ENCODE data around the gene SHANK3.
"Not testable (repeated sequence)": the region's sequence is repeated elsewhere in the genome, so short reads cannot be mapped to it uniquely, and the experiment has no call there.

The SHANK3 gene

DNA sequence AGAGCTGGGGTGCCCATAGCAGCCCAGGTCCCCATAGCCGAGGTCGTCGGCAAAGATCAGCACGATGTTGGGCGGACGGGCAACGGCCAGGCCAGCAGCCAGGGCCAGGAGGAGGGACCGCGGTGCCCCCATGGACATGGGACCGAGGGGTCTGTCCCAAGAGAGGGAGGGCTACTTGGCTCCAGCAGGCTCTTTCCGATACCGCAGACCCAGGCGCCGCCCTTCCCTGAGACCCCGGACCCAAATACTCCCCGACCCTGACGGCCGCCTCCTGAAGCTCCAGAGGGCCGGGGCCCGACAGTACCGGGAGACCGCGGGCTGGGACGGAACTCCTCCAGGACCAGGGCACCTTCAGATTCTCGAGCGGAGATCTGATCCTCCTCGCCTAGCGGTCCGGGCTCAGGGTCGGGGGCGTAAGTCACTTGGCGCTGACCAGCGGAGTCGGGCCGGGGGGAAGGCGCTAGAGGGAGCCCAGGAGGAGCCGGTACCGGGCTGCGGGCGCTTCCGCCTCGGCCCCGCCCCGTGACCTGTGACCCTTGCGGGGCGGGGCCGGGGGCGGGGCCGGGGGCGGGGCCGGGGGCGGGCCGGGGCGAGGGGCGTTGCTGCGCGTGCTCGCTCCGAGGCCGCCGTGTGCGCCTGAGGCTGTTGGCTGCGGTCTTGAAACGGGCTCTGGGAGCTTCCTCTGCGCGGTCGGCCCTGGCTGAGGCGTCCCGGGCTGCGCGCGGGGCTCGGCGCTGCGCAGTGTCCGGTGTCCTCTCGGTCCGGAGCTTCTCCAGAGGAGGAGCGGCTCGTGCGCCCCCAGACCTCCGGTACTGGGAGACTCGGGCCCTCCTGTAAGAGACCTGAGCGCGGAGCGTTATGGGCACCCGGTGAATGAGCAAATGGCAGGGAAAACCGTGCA, 44.7 kb upstream of the SHANK3 start, which contains the start of gene ARSA:
Gene ARSA (minus strand): TSS at position 511 of the 901 bp plus-strand sequence. CDS start 373 bp downstream, at position 138.
- TF ChIP-seq, protein P1, sequence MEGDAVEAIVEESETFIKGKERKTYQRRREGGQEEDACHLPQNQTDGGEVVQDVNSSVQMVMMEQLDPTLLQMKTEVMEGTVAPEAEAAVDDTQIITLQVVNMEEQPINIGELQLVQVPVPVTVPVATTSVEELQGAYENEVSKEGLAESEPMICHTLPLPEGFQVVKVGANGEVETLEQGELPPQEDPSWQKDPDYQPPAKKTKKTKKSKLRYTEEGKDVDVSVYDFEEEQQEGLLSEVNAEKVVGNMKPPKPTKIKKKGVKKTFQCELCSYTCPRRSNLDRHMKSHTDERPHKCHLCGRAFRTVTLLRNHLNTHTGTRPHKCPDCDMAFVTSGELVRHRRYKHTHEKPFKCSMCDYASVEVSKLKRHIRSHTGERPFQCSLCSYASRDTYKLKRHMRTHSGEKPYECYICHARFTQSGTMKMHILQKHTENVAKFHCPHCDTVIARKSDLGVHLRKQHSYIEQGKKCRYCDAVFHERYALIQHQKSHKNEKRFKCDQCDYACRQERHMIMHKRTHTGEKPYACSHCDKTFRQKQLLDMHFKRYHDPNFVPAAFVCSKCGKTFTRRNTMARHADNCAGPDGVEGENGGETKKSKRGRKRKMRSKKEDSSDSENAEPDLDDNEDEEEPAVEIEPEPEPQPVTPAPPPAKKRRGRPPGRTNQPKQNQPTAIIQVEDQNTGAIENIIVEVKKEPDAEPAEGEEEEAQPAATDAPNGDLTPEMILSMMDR (conservative IDR thresholded peaks at IDR 0.05) = peak; percentile 46
- H3K27ac ChIP-seq = peak within 1 kb of the TSS; percentile 63

DNA sequence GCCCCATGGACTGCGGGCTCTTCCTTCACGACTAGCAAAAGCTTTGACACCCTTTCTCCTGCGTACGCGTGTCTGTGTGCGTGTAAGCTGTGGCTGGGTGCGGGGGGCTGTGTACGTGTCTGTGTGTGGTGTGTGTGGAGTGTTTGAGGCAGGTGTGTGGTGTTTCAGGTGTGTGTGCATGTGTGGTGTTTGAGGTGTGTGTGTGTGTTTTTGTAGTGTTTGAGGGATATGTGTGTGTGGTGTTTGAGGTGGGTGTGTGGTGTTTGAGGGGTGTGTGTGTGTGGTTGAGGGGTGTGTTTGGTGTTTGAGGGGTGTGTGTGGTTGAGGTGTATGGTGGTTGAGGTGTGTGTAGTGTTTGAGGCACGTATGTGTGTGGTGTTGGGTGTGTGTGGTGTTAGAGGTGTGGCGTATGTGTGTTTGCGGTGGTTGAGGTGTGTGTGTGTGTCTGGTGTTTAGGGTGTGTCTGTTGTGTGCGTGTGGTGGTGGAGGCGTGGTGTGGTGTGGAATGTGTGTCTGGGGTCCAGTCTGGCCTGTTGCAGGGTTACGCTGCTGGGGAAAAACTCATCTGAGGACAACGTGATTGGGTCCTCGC, 44.0 kb upstream of the SHANK3 start:
- TF ChIP-seq, protein P1 (conservative IDR thresholded peaks at IDR 0.05) = no peak
- peak overlapping the region; percentile 63 for H3K27ac ChIP-seq

DNA sequence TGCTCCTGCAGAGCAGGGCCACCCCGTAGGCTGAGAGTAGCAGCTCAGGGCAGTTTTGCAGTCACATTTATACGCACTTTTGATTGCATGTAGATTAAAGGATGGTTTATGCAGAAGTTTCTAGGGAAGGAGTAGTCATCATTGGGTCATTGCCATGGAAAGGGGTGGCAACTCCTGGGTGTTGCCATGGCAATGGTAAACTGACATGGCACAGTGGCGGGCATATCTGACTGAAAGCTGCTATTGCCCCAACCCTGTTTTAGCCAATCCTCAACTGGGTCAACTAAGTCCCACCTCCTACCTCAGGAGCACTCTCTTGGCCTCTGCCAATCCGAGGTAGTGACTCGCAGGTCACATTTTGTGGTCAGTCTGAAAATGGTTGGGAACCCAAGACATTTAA, 42.2 kb upstream of the SHANK3 start:
- TF ChIP-seq, protein P1 (conservative IDR thresholded peaks at IDR 0.05) = no peak
- H3K27ac ChIP-seq = no peak overlapping the region

DNA sequence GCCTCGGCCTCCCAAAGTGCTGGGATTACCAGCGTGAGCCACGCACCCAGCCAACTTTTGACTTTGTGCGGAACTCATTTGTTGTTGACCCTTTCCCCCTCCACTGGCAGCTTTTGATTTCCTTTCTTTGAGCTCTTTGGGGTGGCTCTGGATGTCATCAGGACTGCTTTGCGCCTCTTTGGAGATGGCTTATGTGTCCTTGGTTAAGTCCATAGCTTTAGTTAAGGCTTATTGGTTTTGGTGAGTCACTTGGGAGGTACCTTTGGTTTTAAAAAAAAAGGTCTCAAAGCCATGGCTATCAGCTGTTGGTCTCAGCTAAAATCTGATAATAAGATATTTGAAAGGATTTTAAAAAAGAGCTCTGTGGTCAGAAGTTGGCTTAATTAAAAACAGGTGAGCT, 39.5 kb upstream of the SHANK3 start:
- TF ChIP-seq, protein P1 (conservative IDR thresholded peaks at IDR 0.05) = no peak
- H3K27ac ChIP-seq = no peak overlapping the region

DNA sequence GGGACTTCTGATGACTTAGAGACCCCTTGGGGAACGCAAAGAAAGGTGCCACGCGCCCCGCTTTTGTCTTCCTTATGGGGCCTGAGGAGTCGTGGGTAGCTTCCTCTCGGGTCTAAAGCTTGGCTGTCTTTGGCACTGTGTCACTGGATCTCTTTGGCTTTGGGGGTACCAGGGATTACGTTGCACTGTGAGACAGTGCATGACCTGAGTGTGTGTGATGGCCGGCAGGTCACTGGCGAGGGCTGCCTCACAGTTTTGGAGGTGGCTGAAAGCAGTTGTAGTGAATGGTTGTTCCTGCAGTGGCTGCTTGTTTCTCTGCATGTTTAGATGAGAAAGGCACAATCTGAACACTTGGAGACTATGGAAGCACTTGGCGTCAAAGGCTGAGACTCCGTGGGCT, 38.9 kb upstream of the SHANK3 start:
- no peak overlapping the region for H3K27ac ChIP-seq
- TF ChIP-seq, protein P1 (conservative IDR thresholded peaks at IDR 0.05) = no peak

DNA sequence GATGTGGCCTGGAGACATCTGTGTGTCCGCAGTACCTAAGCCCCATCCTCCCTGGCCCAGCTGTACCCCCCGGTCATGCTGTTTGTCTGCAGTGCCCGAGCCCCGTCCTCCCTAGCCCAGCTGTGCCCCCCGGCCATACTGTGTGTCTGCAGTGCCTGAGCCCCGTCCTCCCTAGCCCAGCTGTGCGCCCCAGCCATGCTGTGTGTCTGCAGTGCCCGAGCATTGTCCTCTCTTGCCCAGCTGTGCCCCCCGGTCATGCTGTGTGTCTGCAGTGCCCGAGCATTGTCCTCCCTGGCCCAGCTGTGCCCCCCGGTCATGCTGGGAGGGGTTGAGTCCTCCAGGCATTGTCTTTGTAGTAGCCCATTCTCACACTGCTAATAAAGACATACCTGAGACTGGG, 37.0 kb upstream of the SHANK3 start:
- TF ChIP-seq, protein P1 (conservative IDR thresholded peaks at IDR 0.05) = no peak

DNA sequence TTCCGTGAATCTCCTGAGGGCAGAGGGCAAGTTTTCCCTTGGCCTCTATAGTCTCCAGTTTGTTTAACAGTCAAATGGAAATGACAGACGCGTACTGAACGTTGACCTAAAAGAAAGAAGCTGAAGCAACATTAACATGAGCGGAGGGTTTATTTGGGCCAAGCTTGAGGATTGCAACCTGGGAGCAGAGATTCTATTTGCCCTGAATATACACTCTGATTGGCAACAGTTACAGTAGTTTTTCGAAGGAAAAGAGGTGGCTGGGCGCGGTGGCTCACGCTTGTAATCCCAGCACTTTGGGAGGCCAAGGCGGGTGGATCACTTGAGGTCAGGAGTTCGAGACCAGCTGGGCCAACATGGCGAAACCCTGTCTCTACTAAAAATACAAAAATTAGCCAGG, 32.3 kb upstream of the SHANK3 start:
- H3K27ac ChIP-seq = not testable (repeated sequence)

More for the DNA sequence above, 37.0 kb upstream of the SHANK3 start:
- no peak overlapping the region for H3K27ac ChIP-seq

All from VCaP (cell line).